AG10803 (cell line): ENCODE data around the gene BCL11A.

ENCODE experiments used
- DNase-seq: peaks from one replicate; pipeline ENCODE4 v3.0.0; 2010; ENCODE audit warnings: low read depth
- H3K4me3 ChIP-seq: 2 replicates; pipeline ENCODE4 v1.5.1; 2011; ENCODE audit warnings: mild to moderate bottlenecking, low read length, control low read depth
- CTCF ChIP-seq: conservative IDR thresholded peaks from 2 replicates; pipeline ENCODE4 v1.5.1; 2011; ENCODE audit warnings: mild to moderate bottlenecking, low read length, control low read depth, inconsistent platforms

BCL11A gene

GRCh38 chr2:60438653-60439052 is 114.8 kb downstream of the BCL11A start:
- TF ChIP-seq CTCF = no peak

GRCh38 chr2:60438131-60438530 is 115.3 kb downstream of the BCL11A start:
- DNase-seq = no peak
- no peak overlapping the region for H3K4me3 ChIP-seq
- no peak for TF ChIP-seq CTCF

More at GRCh38 chr2:60438653-60439052, 114.8 kb downstream of the BCL11A start:
- no peak overlapping the region for H3K4me3 ChIP-seq
- DNase-seq = no peak

- no peak overlapping the region for H3K4me3 ChIP-seq
- no peak for DNase-seq
- no peak for TF ChIP-seq CTCF
Measured at GRCh38 chr2:60437080-60437696, 116.3 kb downstream of the BCL11A start.

GRCh38 chr2:60433018-60433596 is 120.3 kb downstream of the BCL11A start:
- no peak overlapping the region for H3K4me3 ChIP-seq
- TF ChIP-seq CTCF = no peak
- DNase-seq = no peak

GRCh38 chr2:60432035-60432601 is 121.3 kb downstream of the BCL11A start:
- no peak overlapping the region for H3K4me3 ChIP-seq
- DNase-seq = no peak
- TF ChIP-seq CTCF = no peak

- no peak for DNase-seq
- H3K4me3 ChIP-seq = no peak overlapping the region
- TF ChIP-seq CTCF = no peak
Measured at GRCh38 chr2:60429681-60430080, 123.8 kb downstream of the BCL11A start.

- no peak for TF ChIP-seq CTCF
- H3K4me3 ChIP-seq = no peak overlapping the region
- DNase-seq = no peak
Measured at GRCh38 chr2:60426880-60427279, 126.6 kb downstream of the BCL11A start.
